ENCODE data around the gene ZNF486. TPM values are rescaled to one million over a fixed set of nuclear protein-coding genes. Genes with fewer than 3 reads are reported as not detected.

Gene ZNF486
- total and polyA plus RNA-seq, 2 donors (not counting 1 experiment from before 2014, with no cell fraction given) = 5.3 to 16.6 TPM

GRCh38 chr19:20153281-20153680, 13.7 kb upstream of the ZNF486 start:
- intact Hi-C loops (cut with micrococcal nuclease) = no loop called here
- Mint-ChIP-seq H3K27me3 (no peaks in the 10 kb centered on the region), H3K4me3 (no peak overlapping the region), H3K27ac (no peak overlapping the region), H3K4me1 (no peaks in the 10 kb centered on the region), H3K9me3 (ENCODE audit: insufficient read depth) (no peaks in the 10 kb centered on the region)
- no peaks in the 10 kb centered on the region for H3K27me3 ChIP-seq (replicated peaks in 1 of 4; ENCODE audit: control extremely low read depth in 1 of 4, control insufficient read depth in 3 of 4, insufficient read depth in 4 of 4, low read length in 3 of 4)
- no peak overlapping the region for H2AFZ ChIP-seq (ENCODE audit: insufficient read depth, low read depth, low read length, poor library complexity, severe bottlenecking)
- H3K27ac ChIP-seq (ENCODE audit: low read length in 2 of 2) = no peak overlapping the region
- H3K9ac ChIP-seq (ENCODE audit: low read length) = no peak overlapping the region
- POLR2A ChIA-PET = no interaction called here
- ATAC-seq (ENCODE audit: low read depth) = no peak
- H3K36me3 ChIP-seq (replicated peaks in 1 of 2; ENCODE audit: control extremely low read depth in 1 of 2, control insufficient read depth in 1 of 2, extremely low read depth in 1 of 2, insufficient read depth in 2 of 2, low read length in 1 of 2) = no peaks in the 10 kb centered on the region
- no peak overlapping the region for H3K4me2 ChIP-seq (replicated peaks; ENCODE audit: low read depth, low read length, poor library complexity, severe bottlenecking)
- WGBS (ENCODE audit: insufficient coverage) = 94% methylated on average over 2 of the region's 4 CpGs
- TF ChIP-seq CTCF (IDR thresholded peaks at IDR 0.05) (no peak), EZH2 (IDR thresholded peaks at IDR 0.05; ENCODE audit: borderline replicate concordance, insufficient read depth, low read depth, low read length, poor library complexity, severe bottlenecking) (no peak)
- CTCF ChIA-PET = no interaction called here
- DNase-seq = no peak
- H4K20me1 ChIP-seq (ENCODE audit: control insufficient read depth, insufficient read depth, low read length, poor library complexity, severe bottlenecking) = no peaks in the 10 kb centered on the region
- H3K9me3 ChIP-seq (ENCODE audit: control extremely low read depth in 1 of 3, control insufficient read depth in 2 of 3, insufficient read depth in 1 of 3, low read length in 2 of 3) = peaks cover 0 to 10% (median 0%) of the 10 kb centered on the region in 3 donors
- H3K4me1 ChIP-seq (ENCODE audit: control insufficient read depth in 2 of 2, insufficient read depth in 2 of 2, low read length in 2 of 2) = no peaks in the 10 kb centered on the region
- no peaks in the 10 kb centered on the region for H3K79me2 ChIP-seq (ENCODE audit: control insufficient read depth, insufficient read depth, low read length)
- H3K4me3 ChIP-seq (ENCODE audit: control extremely low read depth in 1 of 5, extremely low read depth in 1 of 5, insufficient read depth in 1 of 5, low read depth in 2 of 5, low read length in 4 of 5) = no peak overlapping the region

- H3K27ac Mint-ChIP-seq = no peak overlapping the region
- H3K4me1 ChIP-seq (ENCODE audit: control insufficient read depth in 2 of 2, insufficient read depth in 2 of 2, low read length in 2 of 2) = no peaks in the 10 kb centered on the region
- no peaks in the 10 kb centered on the region for H3K9me3 Mint-ChIP-seq (ENCODE audit: insufficient read depth)
- no peaks in the 10 kb centered on the region for H4K20me1 ChIP-seq (ENCODE audit: control insufficient read depth, insufficient read depth, low read length, poor library complexity, severe bottlenecking)
- ChIA-PET POLR2A (no interaction called here), CTCF (no interaction called here)
- H3K4me3 Mint-ChIP-seq = no peak overlapping the region
- TF ChIP-seq EZH2 (IDR thresholded peaks at IDR 0.05; ENCODE audit: borderline replicate concordance, insufficient read depth, low read depth, low read length, poor library complexity, severe bottlenecking) = no peak
- TF ChIP-seq CTCF (IDR thresholded peaks at IDR 0.05) = no peak
- no peaks in the 10 kb centered on the region for H3K27me3 Mint-ChIP-seq
- H3K27me3 ChIP-seq (replicated peaks in 1 of 4; ENCODE audit: control extremely low read depth in 1 of 4, control insufficient read depth in 3 of 4, insufficient read depth in 4 of 4, low read length in 3 of 4) = no peaks in the 10 kb centered on the region
- no peaks in the 10 kb centered on the region for H3K4me1 Mint-ChIP-seq
- DNase-seq (no peak), ATAC-seq (ENCODE audit: low read depth) (no peak)
- no peaks in the 10 kb centered on the region for H3K79me2 ChIP-seq (ENCODE audit: control insufficient read depth, insufficient read depth, low read length)
- H2AFZ ChIP-seq (ENCODE audit: insufficient read depth, low read depth, low read length, poor library complexity, severe bottlenecking) = no peak overlapping the region
- 97% methylated on average over 4 of the region's 4 CpGs for WGBS (ENCODE audit: insufficient coverage)
- H3K27ac ChIP-seq (ENCODE audit: low read length in 2 of 2) = no peak overlapping the region
- no peak overlapping the region for H3K9ac ChIP-seq (ENCODE audit: low read length)
- H3K4me3 ChIP-seq (ENCODE audit: control extremely low read depth in 1 of 5, extremely low read depth in 1 of 5, insufficient read depth in 1 of 5, low read depth in 2 of 5, low read length in 4 of 5) = no peak overlapping the region
- no peak overlapping the region for H3K4me2 ChIP-seq (replicated peaks; ENCODE audit: low read depth, low read length, poor library complexity, severe bottlenecking)
- intact Hi-C loops (cut with micrococcal nuclease) = no loop called here
- H3K36me3 ChIP-seq (replicated peaks in 1 of 2; ENCODE audit: control extremely low read depth in 1 of 2, control insufficient read depth in 1 of 2, extremely low read depth in 1 of 2, insufficient read depth in 2 of 2, low read length in 1 of 2) = no peaks in the 10 kb centered on the region
- peaks cover 0 to 10% (median 0%) of the 10 kb centered on the region in 3 donors for H3K9me3 ChIP-seq (ENCODE audit: control extremely low read depth in 1 of 3, control insufficient read depth in 2 of 3, insufficient read depth in 1 of 3, low read length in 2 of 3)
Measured at GRCh38 chr19:20154636-20155035, 12.4 kb upstream of the ZNF486 start.

Data from B cell (primary cell).